Hypothalamus (tissue), 51 donors: Measurements from ENCODE around the gene MAN1C1.
"Not testable (repeated sequence)": the region's sequence is repeated elsewhere in the genome, so short reads cannot be mapped to it uniquely, and the experiment has no call there.

ENCODE experiments used
- DNase-seq, 51 donors: peaks; one replicate each; lab custom pipeline; 2025; lab: John Stamatoyannopoulos, UW

MAN1C1 gene

GRCh38 chr1:25653558-25653957, 37.0 kb downstream of the MAN1C1 start:
- no peak for DNase-seq

- DNase-seq = no peak
These were observed 37.6 kb downstream of the MAN1C1 start for GRCh38 chr1:25654109-25654660.

- peak in 1 of 51 donors; percentile 34 for DNase-seq
These were observed 40.7 kb downstream of the MAN1C1 start for GRCh38 chr1:25657121-25657882.

GRCh38 chr1:25657883-25658760, 41.5 kb downstream of the MAN1C1 start:
- DNase-seq = no peak

- no peak for DNase-seq
These were observed 42.3 kb downstream of the MAN1C1 start for GRCh38 chr1:25658791-25659431.

GRCh38 chr1:25661043-25661815, 44.6 kb downstream of the MAN1C1 start:
- DNase-seq = no peak

GRCh38 chr1:25662061-25662460, 45.5 kb downstream of the MAN1C1 start:
- no peak for DNase-seq

- not testable (repeated sequence) for DNase-seq
These were observed 46.4 kb downstream of the MAN1C1 start for GRCh38 chr1:25662959-25663358.

- no peak for DNase-seq
These were observed 48.0 kb downstream of the MAN1C1 start for GRCh38 chr1:25664357-25665199.

- DNase-seq = no peak
These were observed 49.9 kb downstream of the MAN1C1 start for GRCh38 chr1:25666460-25666859.

- no peak for DNase-seq
These were observed 52.5 kb downstream of the MAN1C1 start for GRCh38 chr1:25668931-25669573.

- DNase-seq = no peak
These were observed 53.4 kb downstream of the MAN1C1 start for GRCh38 chr1:25669781-25670567.

- no peak for DNase-seq
These were observed 55.3 kb downstream of the MAN1C1 start for GRCh38 chr1:25671929-25672328.

GRCh38 chr1:25672763-25673409, 56.3 kb downstream of the MAN1C1 start:
- DNase-seq = no peak

- DNase-seq = no peak
These were observed 56.9 kb downstream of the MAN1C1 start for GRCh38 chr1:25673456-25673855.

GRCh38 chr1:25673962-25674806, 57.6 kb downstream of the MAN1C1 start:
- no peak for DNase-seq

GRCh38 chr1:25674807-25675084, 58.2 kb downstream of the MAN1C1 start:
- DNase-seq = no peak
